Stimulated activated CD4-positive, alpha-beta T cell treated with anti-CD3 and anti-CD28 coated beads, Interleukin-2, amount 100 ng/mL, for 4 hours (primary cell): ENCODE measurements around the gene KIAA0825.

Source experiments
- DNase-seq: peaks from one replicate; pipeline ENCODE4 v3.0.0-alpha.2; 2020; ENCODE audit warnings: low read depth

KIAA0825 gene

GRCh38 chr5:94431696-94432095 is 186.7 kb downstream of the KIAA0825 start:
- no peak for DNase-seq

GRCh38 chr5:94429566-94429965 is 188.8 kb downstream of the KIAA0825 start:
- DNase-seq: no peak

DNA sequence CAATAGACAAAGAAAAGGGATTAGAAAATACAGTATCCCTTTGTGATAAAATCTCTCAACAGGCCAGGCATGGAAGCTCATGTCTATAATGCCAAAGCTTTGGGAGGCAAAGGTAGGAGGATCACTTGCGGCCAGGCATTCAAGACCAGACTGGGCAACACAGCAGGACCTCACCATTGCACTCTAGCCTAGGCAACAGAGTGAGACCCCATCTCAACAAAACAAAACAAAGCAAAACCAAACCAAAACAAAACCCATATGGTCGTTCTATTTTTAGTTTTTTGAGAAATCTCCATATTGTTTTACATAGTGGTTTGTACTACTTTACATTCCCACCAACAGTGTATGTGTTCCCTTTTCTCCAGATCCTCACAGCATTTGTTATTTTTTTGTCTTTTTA is 193.0 kb downstream of the KIAA0825 start:
- DNase-seq: no peak

GRCh38 chr5:94423411-94423810 is 195.0 kb downstream of the KIAA0825 start:
- no peak for DNase-seq

DNA sequence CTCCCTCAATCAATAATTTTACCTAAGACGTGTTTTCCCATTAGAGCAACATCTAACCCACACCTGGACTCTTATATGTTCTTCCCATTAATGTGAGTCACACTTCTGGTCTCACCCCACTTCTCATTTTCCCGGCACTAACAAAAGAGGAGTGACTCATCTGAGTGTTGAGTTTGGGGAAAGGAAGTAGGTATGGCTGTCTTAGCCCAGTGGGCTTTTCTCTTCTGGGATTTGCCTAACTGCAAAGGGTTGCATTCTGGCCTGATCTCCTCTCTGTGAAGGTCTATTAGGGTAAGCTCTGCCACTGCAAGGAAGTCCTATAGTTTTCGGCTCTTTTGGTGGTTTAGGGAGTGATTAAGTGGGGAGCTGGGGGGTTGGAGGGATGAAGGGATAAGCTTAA is 195.6 kb downstream of the KIAA0825 start:
- DNase-seq: no peak

DNA sequence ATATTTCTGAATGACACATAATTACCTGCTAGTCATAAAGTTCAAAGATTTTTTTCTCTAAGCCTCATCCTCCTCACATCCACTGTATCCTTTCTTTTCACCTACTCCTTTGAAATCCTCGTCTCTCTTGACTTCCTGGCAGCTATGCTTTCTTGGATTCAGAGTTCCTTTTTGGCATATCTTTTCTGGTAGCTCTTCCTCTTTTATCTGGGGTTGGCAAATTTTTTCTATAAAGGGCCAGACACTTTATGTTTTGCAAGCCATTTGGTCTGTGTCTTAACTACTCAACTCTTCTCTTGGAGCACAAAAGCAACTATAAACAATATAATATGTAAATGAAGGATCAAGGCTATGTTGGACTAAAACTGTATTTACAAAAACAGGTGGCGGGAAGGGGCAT is 197.5 kb downstream of the KIAA0825 start:
- DNase-seq: no peak

GRCh38 chr5:94415798-94416197 is 202.6 kb downstream of the KIAA0825 start:
- DNase-seq: no peak

- DNase-seq: no peak
These were observed 209.0 kb downstream of the KIAA0825 start for GRCh38 chr5:94409440-94409839.

GRCh38 chr5:94407023-94407422 is 211.4 kb downstream of the KIAA0825 start:
- no peak for DNase-seq

DNA sequence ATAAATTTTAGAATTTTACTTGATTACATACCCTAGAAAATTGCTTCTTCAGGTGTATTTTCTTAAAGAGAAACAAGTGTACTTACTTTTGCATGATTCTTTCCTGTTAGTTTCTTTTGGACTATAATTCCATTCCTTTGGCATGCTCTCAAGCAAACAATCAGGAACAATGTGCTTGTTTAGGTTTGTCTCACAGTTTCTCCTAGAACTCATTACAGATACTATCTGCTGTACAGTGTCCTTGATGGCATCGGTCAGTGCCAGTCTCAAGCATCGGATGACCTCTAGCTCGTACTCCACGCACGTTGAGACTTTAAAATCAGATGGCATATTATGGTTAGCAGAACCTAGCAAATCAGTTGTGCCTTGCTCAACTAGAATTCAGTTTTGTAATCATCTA is 214.9 kb downstream of the KIAA0825 start:
- no peak for DNase-seq

GRCh38 chr5:94402096-94402495 is 216.3 kb downstream of the KIAA0825 start:
- no peak for DNase-seq

DNA sequence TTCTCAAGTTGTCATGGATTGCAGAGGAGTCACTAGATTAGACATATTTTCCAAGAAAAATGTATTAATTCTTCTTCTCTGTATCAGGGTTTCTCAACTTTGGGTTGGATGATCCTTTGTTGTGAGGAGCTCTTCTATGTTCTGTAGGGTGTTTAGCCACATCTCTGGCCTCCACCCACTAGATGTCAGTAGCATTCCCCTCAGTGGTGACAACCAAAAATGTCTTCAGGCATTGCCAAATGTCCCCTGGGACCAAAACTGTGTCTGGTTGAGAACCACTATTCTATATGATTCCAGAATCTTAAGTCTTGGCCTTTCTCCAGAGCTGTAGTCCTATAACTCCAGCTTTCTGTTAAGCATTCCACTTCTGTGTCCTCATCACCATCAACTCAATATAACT is 220.9 kb downstream of the KIAA0825 start:
- no peak for DNase-seq

GRCh38 chr5:94396687-94397086 is 221.7 kb downstream of the KIAA0825 start:
- no peak for DNase-seq

DNA sequence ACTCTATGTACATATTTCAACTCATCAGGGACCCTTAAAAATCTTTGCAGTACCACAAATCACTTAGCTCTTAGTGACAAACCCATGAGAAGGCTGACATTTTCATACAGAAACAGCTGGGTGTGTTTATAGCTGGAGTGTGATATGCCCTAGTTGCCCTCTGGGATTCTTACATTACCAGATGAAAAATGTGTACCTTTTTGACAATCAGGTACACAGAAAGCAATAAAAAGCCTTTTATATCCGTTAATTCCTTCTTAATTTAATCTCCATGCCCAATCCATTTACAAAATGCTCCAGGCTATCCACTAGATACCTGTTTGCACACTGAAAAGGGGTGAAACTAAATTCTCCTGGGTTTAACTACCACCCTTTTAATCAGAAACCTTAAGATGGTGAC is 222.9 kb downstream of the KIAA0825 start:
- DNase-seq: no peak

DNA sequence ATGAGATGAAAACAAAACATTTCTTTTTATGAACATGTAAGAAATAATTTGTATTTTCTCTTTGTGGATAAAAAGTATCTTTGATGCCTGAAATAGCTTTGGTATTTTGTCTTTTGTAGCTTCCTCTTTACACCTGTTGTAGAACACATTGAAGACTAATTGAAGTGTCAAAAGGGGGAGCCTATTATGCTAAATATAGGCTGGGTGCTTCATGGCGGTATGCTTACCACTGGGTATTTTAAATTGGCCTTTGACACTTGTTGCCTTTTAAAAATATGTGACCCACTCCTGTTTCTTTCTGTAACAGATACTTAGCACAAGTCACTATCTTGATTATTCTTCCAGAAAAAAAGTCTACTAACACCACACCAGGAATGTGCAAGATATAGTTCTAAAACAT is 226.4 kb downstream of the KIAA0825 start:
- DNase-seq: no peak

GRCh38 chr5:94389515-94389899 is 228.9 kb downstream of the KIAA0825 start:
- DNase-seq: no peak

DNA sequence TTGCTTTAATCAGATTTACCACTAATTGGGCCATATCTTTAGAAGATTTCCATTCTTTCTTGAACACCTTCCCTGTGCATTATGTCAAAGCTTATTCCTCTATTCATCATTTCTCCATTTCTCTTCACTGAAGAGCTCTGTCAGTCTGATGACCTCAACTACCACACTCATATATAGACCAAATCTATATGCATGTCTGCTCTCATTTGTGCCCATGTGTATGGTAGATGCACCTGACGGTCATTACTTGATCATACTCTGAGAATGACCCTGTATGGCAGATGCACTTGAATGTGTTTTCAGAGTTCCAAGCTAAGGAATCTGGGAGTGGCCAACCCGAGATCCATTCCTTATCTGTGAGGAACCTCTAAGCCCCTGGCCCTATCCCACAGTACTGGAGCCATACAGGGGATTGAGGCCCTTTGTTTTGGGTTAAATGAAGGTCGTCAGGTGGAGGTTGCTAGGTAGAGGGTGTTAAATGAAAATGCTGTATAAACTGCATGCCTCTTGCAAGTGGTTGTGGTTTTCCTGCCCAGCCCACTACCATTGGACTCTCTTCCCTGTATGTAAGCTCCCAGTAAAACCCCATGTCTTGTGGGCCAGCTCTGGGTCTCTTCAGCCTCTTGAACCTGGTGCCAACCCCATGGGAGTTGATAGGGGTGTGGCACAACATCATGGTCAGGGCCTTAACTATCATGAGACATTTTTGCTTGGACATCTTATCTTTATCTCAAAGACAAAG is 229.5 kb downstream of the KIAA0825 start:
- DNase-seq: no peak

- DNase-seq: no peak
These were observed 232.6 kb downstream of the KIAA0825 start for GRCh38 chr5:94385767-94386166.

DNA sequence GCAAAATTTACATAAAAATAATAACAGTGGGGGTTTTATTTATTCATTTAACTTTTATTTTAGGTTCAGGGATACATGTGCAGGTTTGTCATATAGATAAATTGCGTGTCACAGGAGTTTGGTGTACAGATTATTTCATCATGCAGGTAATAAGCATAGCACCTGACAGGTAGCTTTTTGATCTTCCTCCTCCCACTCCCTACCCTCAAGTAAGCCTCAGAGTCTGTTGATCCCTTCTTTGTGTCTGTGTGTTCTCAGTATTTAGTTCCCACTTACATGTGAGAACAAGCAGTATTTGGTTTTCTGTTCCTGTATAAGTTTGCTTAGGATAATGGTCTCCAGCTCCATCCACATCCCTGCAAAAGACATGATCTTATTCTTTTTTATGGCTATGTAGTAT is 240.3 kb downstream of the KIAA0825 start:
- DNase-seq: no peak

DNA sequence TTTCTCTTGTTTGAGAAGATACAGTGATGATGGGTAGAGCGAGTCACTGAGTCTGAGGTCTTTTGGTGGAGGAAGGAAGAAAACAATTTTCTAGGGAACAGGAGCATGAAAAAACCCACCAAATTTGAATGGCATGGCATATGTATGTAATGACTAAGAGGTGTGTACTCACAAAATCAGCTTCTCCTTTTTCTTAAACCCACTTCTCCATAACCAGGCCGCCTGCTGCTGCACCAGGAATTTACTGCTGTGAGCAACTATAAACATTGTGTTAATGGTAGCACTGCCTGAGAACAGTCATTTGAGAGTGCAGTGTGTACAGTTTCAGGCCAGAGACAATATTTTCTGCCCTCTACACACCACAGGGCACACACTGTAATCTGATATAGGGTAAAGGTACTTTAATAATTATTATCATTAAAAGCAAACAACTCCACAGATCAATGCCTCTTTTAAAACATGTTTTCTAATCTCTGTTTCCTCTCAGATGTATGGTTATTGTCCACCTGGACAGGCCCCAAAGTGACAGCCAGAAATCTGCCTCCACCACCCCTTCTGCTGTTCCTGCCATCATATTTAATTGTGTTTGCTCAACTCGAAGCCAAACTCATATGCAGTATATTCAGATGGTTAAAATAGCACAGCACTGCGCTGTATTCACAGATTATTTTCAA is 241.6 kb downstream of the KIAA0825 start:
- DNase-seq: no peak

- no peak for DNase-seq
These were observed 242.6 kb downstream of the KIAA0825 start for GRCh38 chr5:94375801-94376200.

DNA sequence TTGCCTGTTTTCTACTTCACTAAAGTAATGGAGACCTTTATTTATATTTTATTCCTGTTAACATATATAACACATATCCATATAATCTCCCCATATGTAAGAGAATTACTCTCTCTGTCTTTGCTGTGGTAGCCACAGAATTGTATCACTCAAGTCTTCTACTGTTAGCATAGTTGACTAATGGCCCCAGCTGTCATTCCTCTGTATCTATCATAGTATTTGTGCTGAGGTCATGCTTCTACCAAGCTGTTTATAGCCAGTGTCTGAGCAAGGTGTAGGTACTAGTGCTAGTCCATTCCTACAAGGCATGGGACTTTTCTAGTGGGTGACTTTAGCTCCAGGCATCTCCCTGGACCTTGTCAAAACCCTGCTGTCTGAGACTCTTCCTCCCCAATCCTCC is 244.1 kb downstream of the KIAA0825 start:
- DNase-seq: no peak

- DNase-seq: no peak
These were observed 250.5 kb downstream of the KIAA0825 start for GRCh38 chr5:94367900-94368299.

- DNase-seq: no peak
These were observed 251.6 kb downstream of the KIAA0825 start for GRCh38 chr5:94366811-94367210.
